Right hindlimb (tissue), 1 donor: Measurements from ENCODE around the gene WLS.
A peak's percentile ranks its signal among the peaks of the same experiment; 100 is the strongest.

Source experiments
- DNase-seq: peaks from one replicate; pipeline ENCODE4 v3.0.0-alpha.2; 2018

Gene WLS

GRCh38 chr1:68129536-68130250, 102.6 kb downstream of the WLS start:
- DNase-seq = no peak

GRCh38 chr1:68128820-68129219, 103.5 kb downstream of the WLS start:
- DNase-seq = no peak

DNA sequence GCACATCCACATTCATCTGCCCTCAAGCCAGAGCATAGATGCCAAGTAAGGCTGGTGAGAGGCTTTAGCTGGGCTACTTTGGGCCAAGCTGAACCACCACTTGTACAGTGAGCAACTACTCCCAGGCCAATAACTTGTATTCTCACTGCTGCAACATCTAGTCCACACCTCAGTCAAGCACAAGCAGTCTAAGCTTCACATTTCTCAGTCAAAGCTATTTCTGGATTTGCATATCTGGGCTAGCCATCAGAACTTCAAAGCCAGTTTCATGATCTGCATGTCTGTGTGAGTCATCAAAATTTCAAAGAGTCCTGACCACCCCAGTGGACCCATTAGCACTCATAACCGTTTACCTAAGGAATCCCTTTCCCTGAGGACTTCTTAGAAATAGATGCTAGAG, 104.2 kb downstream of the WLS start:
- no peak for DNase-seq

GRCh38 chr1:68121536-68121935, 110.8 kb downstream of the WLS start:
- DNase-seq = no peak

- peak; percentile 61 for DNase-seq
These were observed 112.1 kb downstream of the WLS start for GRCh38 chr1:68120136-68120791.

DNA sequence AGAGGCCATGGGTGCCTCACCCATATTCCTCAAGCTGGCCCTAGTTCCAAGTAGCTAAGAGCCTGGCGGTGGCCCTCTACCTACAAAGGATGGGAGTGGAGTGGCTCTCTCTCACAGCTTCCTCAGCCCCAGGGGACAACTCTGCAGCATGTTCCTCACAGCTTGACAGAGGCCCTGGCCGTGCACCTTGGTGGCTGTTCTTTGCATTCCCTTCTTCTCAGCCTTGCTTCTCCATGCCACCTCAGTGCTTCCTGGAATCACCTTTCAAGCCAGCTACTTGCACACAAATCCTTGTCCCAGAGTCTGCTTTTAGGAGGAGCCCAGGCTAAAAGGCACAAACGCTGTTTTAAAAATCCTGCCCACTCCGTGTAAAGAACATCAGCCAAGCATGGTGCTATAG, 112.9 kb downstream of the WLS start:
- DNase-seq = no peak

- no peak for DNase-seq
These were observed 114.9 kb downstream of the WLS start for GRCh38 chr1:68117416-68117815.

- peak; percentile 63 for DNase-seq
These were observed 115.6 kb downstream of the WLS start for GRCh38 chr1:68116643-68117235.

- DNase-seq = no peak
These were observed 117.0 kb downstream of the WLS start for GRCh38 chr1:68115308-68115707.

DNA sequence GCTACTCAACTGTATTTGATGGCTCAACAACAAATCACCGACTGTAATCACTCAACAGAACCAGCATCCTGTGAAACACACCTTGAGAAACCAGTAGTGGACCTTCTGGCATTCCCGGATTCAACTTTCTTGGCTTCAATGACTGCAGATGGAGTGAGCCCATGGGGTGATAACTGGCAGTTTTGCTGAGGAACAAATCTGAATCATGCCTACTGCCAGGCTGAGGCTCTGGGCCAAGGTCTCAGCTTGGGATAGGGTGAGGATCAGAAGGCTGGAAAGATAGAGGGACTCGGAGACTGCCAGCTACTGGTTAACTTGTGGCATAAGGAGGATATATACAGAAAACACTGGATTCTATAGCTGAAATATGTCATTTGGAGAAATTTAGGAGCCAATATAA, 118.4 kb downstream of the WLS start:
- DNase-seq = no peak

DNA sequence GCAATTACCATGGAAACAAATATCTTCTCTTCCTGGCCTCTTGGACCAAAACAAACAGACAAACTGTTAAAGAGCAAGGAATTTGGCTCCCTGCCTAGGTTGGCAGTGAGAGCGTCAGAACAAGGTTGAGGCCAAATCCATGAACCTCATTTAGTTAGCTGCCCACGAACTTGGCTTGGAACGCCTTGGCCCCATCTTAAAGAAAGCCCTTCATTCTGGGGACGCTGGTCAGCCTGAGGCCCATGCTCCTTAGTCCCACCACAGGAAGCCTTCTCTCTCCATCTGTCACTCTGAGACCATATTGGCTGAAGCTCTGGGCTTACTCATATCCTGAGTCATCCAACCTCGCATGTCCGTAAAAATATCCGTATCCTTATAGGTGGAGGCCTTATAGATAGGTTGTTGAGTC, 119.5 kb downstream of the WLS start:
- peak; percentile 67 for DNase-seq

GRCh38 chr1:68111519-68112436, 120.5 kb downstream of the WLS start:
- DNase-seq = peak; percentile 83

DNA sequence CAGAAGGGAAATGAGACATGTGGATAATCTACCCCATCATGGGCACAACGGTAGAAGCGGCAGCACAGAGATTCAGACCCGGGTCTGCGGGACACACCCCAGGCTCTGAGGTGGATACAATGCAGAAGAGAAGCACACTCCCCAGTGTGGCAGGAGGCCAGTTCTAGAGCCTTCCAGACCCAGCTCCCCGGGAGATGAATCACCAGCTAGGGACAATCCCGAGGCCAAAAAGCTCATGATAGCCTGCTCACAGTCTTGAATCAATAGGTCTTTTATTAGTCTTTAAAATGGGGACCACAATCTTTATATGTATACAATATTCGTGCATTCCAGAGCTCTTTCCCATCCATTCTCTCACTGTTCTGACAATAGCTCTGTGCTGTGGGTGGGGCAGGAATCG, 124.6 kb downstream of the WLS start:
- no peak for DNase-seq

GRCh38 chr1:68103884-68104554, 128.3 kb downstream of the WLS start:
- no peak for DNase-seq

DNA sequence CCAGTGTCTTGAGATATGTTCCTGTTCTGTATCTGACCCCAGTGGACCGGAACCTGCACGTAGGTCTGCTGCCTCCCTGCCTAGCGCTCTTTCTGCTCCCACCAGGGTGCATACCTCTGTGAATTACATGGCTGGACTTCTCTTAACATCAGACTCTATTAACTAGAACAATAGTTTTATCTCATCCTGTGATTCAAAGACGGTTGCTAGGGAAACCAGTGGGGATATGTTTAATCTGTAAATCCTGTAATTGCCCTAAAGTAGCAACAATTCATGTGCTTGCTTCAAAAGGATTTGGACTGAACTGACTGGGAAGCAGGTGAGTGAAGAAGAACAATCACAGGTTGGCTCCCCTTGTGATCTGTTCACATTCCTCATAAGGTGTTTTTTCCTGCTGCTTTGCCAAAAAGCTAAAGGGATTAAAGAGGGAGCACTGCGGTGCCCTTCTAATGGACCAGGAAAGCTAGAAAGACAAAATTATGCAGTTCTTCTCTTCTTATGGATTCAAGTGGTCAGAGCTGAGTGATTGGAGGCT, 129.2 kb downstream of the WLS start:
- DNase-seq = no peak

DNA sequence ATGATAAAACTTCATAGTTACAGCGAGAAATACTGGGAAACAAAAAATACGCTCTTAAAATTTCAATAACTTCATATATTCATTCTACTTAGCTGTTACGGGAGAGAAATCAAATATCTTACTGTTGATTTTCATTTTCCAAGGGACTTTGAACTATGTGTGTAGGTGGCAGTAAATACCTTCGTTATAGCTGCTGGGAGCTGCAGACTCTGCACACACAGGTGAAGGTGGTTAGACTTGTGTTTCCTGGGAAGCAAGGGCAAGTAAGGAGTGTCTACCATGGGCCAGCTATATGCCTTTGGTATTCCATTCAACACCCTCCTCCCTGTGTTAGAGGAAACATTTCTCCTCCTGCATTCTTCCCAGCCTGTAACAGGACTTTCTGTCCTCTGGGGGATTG, 130.5 kb downstream of the WLS start:
- no peak for DNase-seq

DNA sequence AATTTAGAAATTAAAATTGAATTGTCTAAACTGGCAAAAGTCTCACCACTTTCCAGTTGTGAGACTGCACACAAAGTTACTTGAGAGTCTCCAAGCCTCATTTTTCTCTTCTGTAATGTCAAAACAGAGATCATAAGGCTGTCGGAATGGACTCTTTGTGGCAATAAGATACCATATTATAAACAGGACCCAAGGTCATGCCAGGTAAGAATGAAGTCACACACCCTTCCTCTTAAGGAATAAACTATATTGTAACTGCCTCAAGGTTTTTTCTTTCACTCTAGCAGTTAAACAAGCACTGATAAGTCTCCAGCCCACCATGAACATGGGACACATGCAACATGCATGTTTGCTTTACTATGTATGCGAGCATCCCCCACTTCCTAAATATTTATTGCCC, 131.8 kb downstream of the WLS start:
- DNase-seq = no peak

- no peak for DNase-seq
These were observed 138.6 kb downstream of the WLS start for GRCh38 chr1:68093737-68094136.

- no peak for DNase-seq
These were observed 145.1 kb downstream of the WLS start for GRCh38 chr1:68087184-68087583.

- DNase-seq = no peak
These were observed 146.6 kb downstream of the WLS start for GRCh38 chr1:68085752-68086151.

DNA sequence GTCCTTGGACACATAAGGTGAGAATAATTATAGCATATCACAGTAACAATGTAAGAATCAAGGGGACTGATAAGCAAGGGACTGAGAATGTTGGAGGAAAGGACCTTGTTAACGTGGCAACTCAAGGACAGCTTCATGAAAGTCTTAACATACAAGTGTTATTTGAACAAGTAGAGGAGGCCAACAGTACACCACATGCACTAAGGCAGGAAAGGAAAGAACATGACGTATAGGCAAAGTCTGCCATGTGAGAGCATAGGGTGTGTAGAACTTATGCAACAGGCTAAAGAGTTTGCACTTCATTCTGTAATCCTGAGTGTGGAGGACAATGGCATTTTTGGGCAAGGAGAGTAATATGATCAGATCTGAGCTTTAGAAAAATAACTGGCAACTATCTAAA, 148.6 kb downstream of the WLS start:
- no peak for DNase-seq

- no peak for DNase-seq
These were observed 150.5 kb downstream of the WLS start for GRCh38 chr1:68081775-68082283.
